ENCODE data around the gene PLA2G4A. TPM values are rescaled to one million over a fixed set of nuclear protein-coding genes. Genes with fewer than 3 reads are reported as not detected.

PLA2G4A gene
- total and polyA plus RNA-seq, 12 donors = 4.2 to 53.1 (median 14.9) TPM

DNA sequence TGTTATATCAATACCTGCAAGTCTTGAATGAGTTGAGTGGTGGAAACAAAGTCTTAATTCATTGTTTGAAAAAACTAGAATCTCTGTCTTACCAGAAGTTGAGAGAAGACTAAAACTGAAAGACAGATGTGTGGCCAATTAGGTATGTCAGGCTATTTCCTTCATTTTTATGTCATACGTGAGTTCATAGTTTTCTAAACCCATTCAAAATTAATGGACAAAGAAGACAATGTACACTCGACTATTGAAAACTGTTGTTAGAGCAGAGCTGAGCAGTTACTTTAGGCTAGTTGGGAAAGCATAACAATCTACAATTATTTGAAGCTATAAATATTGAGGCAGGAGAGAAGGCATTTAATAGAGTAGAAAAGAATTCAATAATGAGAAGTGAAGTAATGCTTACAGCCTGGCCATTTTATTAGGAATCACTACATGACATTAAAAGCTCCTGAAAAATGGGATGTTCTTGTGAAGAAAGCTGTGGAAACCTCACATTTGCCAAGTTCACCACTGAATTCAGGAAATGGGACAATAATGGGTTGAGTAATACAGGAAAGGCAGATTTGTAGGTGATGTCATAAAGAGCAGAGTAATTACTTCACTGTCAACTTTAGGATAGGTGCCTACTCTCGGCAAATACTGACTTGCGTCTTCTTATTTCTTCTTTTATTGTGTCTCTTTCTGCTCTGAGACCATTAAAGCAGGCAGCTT, 204.4 kb downstream of the PLA2G4A start:
- Histone ChIP-seq H3K9me3 (replicated peaks in 1 of 3) (no peaks in the 10 kb centered on the region), H3K27me3 (no peaks in the 10 kb centered on the region), H3K36me3 (replicated peaks in 1 of 2) (no peaks in the 10 kb centered on the region), H3K27ac (no peak overlapping the region), H3K4me1 (replicated peaks in 1 of 2) (no peaks in the 10 kb centered on the region), H3K4me3 (no peak overlapping the region)
- 65 to 74% (median 71%) methylated on average over 4 of the region's 4 CpGs for WGBS, 4 donors
- DNase-seq = no peak
- intact Hi-C loops (cut with DNase I) = no loop called here
- TF ChIP-seq, protein P1, sequence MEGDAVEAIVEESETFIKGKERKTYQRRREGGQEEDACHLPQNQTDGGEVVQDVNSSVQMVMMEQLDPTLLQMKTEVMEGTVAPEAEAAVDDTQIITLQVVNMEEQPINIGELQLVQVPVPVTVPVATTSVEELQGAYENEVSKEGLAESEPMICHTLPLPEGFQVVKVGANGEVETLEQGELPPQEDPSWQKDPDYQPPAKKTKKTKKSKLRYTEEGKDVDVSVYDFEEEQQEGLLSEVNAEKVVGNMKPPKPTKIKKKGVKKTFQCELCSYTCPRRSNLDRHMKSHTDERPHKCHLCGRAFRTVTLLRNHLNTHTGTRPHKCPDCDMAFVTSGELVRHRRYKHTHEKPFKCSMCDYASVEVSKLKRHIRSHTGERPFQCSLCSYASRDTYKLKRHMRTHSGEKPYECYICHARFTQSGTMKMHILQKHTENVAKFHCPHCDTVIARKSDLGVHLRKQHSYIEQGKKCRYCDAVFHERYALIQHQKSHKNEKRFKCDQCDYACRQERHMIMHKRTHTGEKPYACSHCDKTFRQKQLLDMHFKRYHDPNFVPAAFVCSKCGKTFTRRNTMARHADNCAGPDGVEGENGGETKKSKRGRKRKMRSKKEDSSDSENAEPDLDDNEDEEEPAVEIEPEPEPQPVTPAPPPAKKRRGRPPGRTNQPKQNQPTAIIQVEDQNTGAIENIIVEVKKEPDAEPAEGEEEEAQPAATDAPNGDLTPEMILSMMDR (IDR thresholded peaks at IDR 0.05) = no peak
- no peak for TF ChIP-seq POLR2A (IDR thresholded peaks at IDR 0.05)

DNA sequence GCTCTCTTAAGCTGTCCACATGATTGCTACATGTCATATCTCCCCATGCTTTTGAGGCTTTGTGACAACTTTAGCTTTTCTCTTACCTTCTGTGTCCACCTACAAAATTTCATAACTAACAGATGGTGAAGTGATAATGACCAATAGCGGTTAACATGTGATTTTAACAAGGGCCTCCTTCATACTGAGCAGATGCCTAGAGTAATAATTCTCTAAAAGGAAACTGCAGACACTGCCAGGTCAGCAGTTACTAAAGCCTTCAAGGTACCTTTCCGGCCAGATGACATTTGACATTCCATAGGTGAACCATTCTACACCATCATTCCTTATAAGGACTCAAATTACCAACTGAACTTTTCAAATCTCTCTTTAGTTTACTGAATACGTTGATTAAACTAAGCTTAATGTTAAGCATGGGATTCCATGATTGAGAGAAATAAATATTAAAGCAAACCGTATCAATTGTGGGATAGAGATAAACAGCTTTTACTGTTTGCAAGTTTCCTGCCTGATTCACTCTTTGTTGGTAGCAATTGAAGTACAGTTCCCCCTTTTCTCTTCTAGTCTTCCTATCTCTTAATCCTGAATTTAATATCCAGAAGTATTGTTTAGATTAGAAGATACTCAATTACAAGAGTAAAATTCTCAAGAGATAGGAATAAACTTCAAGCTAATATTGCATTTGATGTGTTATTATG, 205.1 kb downstream of the PLA2G4A start:
- WGBS, 4 donors = 61 to 72% (median 64%) methylated on average over 4 of the region's 4 CpGs
- DNase-seq = no peak
- H3K4me1 ChIP-seq (replicated peaks in 1 of 2) = no peaks in the 10 kb centered on the region
- no peaks in the 10 kb centered on the region for H3K9me3 ChIP-seq (replicated peaks in 1 of 3)
- TF ChIP-seq, protein P1 (IDR thresholded peaks at IDR 0.05) = no peak
- no peak for TF ChIP-seq POLR2A (IDR thresholded peaks at IDR 0.05)
- no peaks in the 10 kb centered on the region for H3K36me3 ChIP-seq (replicated peaks in 1 of 2)
- H3K27me3 ChIP-seq = no peaks in the 10 kb centered on the region
- H3K4me3 ChIP-seq = no peak overlapping the region
- intact Hi-C loops (cut with DNase I) = no loop called here
- H3K27ac ChIP-seq = no peak overlapping the region

DNA sequence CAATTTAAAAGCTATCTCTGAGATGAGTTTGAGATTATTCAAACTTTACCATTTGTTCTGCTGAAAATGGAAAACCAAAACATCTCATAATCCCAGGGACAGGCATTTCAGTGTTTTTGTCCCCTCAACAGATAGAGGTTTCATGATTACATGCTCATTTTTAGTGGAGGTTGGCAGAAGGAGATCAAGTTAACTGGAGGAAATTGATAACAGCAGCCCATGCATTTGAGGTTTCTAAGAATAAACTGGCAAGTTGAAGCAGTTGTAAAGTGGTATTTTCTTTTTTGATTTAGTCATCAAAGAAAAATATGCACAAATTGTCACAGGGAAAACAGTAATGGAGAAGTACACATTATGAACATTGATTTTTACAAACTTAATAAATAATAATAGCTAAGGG, 205.8 kb downstream of the PLA2G4A start:
- intact Hi-C loops (cut with DNase I) = no loop called here
- TF ChIP-seq, protein P1 (IDR thresholded peaks at IDR 0.05) = no peak
- TF ChIP-seq POLR2A (IDR thresholded peaks at IDR 0.05) = no peak
- H3K27ac ChIP-seq = no peak overlapping the region
- H3K36me3 ChIP-seq (replicated peaks in 1 of 2) = no peaks in the 10 kb centered on the region
- H3K4me3 ChIP-seq = no peak overlapping the region
- no peaks in the 10 kb centered on the region for H3K4me1 ChIP-seq (replicated peaks in 1 of 2)
- no peaks in the 10 kb centered on the region for H3K9me3 ChIP-seq (replicated peaks in 1 of 3)
- DNase-seq = no peak
- H3K27me3 ChIP-seq = no peaks in the 10 kb centered on the region

DNA sequence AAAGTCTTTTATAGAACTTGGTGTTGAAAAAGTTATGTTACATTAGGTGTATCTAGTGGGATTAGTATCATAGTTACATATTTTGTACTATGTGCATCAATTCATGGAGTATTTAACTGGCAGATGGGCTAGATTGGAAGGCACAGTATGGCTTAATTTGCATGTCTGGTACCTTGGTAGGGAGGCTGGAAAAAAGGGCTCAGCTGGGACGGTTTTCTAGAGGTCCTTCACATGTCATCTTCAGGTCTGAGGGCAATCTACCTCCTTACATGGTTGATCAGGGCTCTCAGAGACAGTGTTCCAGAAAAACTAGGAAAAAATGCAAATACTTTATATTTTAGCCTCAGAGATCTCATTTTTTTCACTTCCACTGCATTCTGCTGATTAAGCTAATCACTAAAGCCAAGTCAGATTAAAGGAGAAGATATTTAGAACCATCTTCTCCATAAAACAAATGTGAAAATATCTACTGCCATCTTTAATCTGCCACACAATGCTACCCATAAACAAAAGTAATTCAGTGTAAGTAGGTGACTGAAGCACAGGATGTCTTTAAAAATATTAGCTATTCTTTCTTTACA, 209.3 kb downstream of the PLA2G4A start:
- no peak for DNase-seq
- WGBS, 4 donors = 50 to 73% (median 58%) methylated on average over 1 of the region's 1 CpG
- H3K4me1 ChIP-seq (replicated peaks in 1 of 2) = no peaks in the 10 kb centered on the region
- no peak overlapping the region for H3K27ac ChIP-seq
- no peak overlapping the region for H3K4me3 ChIP-seq
- H3K27me3 ChIP-seq = no peaks in the 10 kb centered on the region
- no peak for TF ChIP-seq POLR2A (IDR thresholded peaks at IDR 0.05)
- TF ChIP-seq, protein P1 (IDR thresholded peaks at IDR 0.05) = no peak
- H3K36me3 ChIP-seq (replicated peaks in 1 of 2) = no peaks in the 10 kb centered on the region
- H3K9me3 ChIP-seq (replicated peaks in 1 of 3) = no peaks in the 10 kb centered on the region
- intact Hi-C loops (cut with DNase I) = no loop called here

Other genes starting within 250 kb of the PLA2G4A start
- 10 to 100 TPM in 2 of 9 donors, 1 to 10 TPM in 7; 1.1 to 21.5 (median 3.0) TPM for gene PTGS2, start 148.5 kb upstream of the PLA2G4A start, total RNA-seq
- 10 to 100 TPM in 1 of 3 donors, 1 to 10 TPM in 1, under 1 TPM in 1; 0.77 to 13.6 (median 1.1) TPM for gene PTGS2, start 148.5 kb upstream of the PLA2G4A start, polyA plus RNA-seq

Measured in adrenal gland (tissue), 12 donors.